OCI-M1 (cell line): ENCODE results near the gene NLK.
A peak's percentile ranks its signal among the peaks of the same experiment; 100 is the strongest.
"Not testable (repeated sequence)": the region's sequence is repeated elsewhere in the genome, so short reads cannot be mapped to it uniquely, and the experiment has no call there.

Experiments used
- DNase-seq: peaks from one replicate; lab custom pipeline; 2025; lab: John Stamatoyannopoulos, UW

Gene NLK

DNA sequence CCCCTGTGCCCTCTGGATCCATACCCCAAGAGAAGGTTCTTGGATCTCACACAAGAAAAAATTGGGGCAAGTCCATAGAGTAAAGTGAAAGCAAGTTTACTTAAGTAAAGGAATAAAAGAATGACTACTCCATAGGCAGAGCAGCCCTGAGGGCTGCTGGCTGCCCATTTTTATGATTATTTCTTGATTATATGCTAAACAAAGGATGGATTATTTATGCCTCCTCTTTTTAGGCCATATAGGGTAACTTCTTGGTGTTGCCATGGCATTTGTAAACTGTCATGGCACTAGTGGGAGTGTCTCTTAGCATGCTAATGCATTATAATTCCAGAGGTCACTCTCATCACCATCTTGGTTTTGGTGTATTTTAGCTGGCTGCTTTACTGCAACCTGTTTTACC lies 70.8 kb downstream of the NLK start:
- no peak for DNase-seq

DNA sequence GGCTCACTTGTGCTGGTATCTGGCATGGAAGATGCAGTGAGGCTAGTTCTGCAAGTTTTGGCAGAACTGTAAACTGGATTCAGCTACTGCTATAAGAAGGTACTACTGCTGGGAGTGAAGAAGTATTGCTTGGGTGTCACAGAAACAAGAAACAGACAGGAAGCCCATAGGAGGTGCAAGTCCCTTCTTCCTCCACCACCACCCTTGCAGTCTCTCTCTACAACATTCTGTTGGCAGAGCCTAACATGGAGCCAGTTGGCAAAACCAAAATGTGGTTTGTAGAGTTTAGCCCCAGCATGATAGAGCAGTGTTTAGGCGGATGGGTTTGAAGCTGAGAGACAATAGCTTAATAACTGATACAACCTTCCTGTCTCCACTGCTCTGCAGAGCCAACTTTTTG lies 72.6 kb downstream of the NLK start:
- DNase-seq: no peak

DNA sequence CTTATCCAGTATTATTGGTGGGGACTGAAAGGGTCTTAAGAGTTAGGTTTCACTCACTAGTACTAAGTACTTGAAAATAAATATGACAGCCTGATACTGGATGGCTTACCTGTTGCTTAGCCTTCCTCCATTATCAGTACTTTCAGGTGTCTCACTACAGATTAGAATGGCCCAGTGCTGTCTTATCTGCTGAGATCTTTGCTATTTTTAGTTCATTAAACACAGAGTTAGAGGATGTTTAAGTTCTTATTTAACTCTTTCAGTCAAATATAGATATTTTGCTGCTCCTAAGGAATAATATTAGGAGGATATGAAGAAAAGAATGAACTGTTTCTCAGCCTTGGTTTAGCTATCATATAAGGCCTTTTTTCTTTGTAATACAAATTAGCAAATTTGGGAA lies 74.8 kb downstream of the NLK start:
- DNase-seq: no peak

DNA sequence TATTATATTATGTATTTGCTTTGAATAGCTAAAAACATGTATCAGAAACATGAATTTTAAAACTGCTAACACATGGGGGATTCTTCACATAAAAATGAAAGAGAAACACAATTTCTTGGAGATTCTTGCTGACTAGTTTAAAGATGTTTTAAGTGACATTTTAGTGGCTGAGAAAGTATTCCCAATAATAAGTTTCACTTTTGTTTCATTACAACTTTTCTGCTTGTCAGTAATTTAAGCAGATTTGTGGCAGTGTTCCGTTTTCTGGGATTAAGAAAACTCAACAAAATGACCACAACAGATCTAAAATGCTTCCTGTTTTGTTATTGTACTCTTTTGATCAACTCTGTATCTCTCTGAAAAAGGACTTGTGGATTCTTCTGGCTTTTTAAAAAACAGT lies 75.9 kb downstream of the NLK start:
- peak; percentile 90 for DNase-seq

DNA sequence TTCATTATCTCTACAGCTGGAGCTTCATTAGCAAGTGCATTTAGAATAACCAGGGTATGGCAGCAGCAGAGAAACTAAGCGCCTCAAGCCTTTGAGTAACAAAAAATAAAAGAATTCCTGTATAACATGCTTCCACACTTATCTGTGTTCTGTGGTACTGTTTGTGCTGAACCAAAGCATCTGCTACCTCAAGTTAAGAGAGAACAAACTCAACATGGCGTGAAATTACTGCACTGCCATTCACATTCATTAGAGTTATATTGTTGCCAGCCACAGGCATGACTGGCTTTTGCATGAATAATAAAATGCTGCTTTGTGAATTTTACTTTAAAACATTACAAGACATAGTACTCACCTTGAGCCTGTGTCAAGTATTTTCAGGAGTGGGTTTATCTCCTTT lies 76.6 kb downstream of the NLK start:
- no peak for DNase-seq

DNA sequence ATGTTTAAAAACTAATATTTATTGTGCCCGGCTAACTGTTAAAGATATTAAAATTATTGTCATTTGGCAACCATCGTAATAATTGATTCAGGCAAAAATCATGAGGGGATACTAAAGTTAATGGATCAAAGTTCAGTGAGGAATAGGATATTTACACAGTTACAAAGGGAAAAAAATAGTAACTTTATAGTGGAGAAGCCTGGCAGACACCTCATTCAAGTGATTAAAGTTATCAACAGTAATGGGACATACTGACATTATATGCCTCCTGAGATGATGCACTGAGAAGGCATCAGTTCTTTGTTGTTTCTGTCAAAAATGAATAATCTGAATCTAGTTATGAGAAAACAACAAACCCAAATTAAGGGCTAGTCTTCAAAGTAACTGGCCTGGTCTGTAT lies 77.1 kb downstream of the NLK start:
- no peak for DNase-seq

DNA sequence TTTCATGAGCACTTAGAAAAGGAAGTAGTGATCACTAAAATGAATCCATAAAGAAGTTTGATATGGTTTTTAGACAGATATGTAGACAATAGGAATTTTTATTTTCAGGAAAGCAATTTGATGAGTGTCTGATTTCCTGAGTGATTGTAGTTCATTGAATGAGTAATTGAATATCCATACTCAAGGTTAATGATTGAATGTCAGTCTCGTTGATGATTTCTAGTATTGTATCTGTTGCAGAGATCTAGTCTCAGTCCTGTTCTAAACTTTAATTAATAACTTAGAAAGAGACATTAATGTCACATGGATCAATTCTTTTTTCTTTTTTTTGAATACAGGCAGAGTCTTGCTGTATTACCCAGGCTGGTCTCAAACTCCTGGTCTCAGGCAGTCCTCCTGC lies 78.3 kb downstream of the NLK start:
- DNase-seq: no peak

DNA sequence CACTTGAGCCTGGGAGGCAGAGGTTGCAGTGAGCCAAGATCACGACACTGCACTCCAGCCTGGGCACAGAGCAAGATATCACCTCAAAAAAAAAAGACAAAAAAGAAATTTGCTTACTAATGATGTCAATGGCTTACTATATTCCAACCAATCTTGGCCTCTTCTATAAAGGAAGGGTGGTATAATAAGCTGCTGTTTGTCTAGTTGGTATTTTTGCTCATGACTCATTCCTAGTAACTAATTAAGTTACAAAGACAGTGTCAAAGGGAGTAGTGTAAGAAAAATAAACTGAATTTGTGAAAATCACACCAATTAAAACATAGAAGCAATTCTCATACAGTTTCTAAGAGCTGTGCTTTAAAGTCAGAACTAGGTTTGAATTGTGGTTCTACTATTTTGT lies 82.5 kb downstream of the NLK start:
- DNase-seq: no peak

DNA sequence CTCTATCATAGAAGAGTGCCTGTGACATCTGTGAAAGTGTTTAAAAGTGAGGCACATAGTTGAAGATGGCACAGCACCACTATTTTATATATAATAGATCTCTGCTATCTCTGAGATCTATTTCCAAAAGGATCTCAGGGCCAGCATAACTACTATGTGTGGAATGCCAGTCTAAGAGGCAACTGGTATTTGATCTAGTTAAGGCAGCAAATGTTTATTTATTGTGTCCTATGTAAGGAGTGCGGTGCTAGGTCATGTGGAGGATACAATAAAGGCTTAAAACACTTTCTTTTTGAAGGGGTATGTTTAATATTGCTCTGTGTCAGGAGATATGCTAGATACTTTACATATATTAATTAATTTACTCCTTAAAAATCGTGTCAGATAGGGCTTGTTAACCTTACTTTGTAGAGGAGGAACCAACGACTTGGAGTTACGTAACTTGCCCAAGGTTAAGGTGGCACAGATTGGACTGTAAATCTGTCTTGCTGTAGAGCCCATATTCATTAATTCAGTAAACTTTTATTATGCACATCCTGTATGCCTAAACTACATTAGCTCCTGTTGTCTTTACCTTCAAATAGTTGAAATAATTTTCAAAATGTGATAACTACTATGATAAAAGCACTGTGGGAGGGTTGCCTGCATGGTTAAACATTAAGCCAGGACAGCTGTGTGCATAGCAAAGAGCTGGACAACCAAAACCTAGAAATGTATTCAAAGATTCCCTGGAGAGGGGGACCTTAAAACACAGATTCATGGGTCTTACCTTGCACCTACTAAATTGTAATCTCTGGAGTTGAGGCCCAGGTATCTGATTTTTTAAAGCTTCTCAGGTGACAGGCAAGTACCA lies 83.3 kb downstream of the NLK start:
- no peak for DNase-seq

DNA sequence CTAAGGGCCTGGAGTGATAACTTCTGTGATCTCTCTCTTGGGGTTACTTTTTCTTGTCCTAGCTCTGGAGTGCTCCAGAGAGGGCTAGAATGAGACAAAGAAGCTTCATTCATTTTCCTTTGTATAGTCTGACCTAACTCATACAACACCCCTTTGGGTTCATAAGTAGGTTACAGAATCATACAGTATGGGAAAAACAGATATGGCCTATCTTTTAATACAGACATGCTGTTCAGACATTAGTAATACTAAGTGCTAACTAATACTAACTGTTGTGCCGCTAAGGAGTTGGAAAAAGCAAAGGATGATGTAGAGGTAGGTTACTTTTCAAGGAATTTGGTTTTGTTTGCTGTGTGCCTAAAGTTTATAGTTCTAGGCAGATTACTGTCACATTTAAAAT lies 84.7 kb downstream of the NLK start:
- no peak for DNase-seq

DNA sequence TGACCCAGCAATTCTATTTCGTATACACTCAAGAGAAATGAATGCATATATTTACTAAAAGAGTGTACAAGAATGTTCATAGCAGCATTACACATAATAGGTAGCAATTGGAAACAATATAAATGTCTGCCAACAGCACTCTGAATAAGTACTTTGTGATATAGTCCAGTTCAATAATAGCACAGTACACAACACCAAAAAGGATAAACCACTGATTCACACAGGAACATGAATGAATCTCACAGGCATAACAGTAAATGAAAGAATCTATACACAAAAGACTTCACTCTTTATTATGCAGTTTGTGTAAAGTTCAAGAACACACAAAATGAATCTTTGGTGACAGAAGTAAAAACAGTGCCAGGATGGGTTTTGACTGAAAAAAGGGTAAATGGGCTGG lies 86.3 kb downstream of the NLK start:
- no peak for DNase-seq

DNA sequence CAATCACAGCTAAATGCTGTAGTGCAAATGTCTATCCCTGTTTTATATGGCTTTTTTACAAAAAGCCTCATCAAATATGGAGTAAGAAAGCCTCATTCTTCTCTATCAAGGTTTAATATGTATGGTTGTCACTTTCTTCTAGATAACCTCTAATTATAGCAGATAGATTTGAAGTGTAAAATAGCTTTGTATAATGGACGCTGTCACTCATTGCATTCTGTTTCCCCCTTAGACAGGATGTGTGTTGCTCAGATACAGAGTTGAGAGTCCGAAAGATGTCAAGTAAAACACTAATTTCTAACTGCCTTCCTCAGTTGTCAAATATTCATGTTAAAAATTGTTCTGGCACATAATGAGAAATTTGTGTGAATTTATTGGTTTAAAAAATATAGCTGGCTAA lies 88.0 kb downstream of the NLK start:
- no peak for DNase-seq

DNA sequence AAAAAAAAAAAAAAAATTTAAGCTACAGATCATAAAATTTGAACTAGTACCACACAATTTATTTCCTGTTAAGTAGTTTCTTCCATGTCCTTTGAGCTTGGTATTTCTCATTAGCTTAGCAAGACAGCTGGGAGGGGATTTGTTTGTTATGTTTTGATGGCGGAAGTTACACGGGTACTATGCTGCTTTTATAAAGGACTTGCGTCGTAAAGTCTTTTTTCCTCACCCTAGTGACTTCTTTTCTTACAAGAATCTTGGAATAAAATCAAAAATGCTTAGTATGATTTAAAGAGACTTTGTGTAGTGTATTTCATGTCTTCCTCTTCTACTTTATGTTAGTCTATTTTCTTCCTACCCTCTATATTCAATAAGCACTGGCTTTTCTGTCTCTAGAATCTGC lies 89.1 kb downstream of the NLK start:
- DNase-seq: no peak

DNA sequence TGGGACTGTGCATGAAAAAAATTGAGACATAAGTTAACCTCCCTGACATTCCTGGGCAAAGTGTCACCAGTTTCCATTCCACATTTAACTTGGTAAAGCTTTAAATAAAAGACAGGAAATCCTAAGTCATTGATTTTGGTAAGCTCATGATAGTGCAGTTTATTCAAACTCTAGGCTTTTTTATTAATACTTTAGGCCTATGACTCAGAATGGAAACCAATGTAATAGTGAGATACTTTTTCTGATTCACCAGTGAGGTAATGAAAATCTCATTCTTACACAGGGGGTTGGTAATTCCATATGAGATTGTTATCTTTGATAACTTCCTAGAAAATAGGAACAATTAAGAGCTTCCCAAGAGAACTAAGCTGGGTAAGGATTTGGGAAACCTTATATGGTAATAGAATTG lies 91.1 kb downstream of the NLK start:
- no peak for DNase-seq

DNA sequence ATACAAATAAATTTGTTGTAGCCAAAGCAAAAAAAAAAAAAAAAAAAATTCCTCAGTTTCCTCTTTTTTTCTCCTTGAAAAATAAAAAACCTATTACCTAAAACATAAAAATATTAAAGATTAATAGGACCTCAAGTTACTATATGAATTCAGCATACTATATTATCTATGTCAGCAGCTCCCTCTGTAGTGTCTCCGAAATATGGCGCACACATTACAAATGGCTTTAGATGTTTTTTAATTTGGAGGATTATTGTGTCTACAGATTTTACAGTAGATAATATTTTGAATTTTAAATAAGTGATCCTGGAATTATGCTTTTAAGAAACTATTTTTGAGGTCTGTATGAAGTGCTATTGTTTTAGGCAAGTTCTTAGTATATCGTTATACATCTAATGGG lies 94.4 kb downstream of the NLK start:
- DNase-seq: no peak

DNA sequence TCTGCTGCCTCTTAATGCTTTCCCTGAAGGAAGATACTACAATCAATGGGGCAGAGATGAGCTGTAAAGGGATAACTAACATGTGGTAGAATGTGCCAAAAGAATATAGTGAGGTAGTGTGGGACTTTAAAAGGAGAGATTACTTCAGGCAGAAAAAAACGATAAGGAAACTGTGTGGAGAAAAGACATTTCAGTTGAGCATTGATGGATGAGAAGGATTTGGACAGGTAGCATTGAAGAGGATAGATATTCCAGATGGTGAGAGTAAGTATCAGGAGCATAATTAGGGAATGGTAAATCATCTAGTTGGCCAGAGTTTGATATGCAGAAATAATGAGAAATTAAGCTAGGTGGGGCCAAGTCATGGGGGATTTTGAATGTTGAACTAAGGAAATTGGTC lies 97.3 kb downstream of the NLK start:
- DNase-seq: no peak

DNA sequence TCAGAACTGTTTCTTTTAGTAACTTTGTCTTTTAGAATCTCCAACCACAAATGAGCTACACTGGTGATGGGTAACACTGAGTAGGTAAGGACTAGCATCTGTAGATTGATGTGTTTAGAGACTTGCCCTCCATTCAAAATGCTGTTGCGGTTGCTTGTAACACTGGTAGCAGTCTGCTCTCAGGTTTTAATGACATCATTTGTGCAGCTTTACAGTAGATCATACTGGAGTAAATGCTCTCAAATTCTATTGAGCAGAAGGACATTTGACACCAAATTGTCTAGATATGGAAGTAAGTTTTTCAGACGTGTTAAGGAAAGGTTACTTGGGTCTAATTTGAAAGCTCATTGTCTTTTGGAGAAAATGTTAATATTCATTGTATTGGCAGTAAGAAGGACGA lies 98.8 kb downstream of the NLK start:
- no peak for DNase-seq

DNA sequence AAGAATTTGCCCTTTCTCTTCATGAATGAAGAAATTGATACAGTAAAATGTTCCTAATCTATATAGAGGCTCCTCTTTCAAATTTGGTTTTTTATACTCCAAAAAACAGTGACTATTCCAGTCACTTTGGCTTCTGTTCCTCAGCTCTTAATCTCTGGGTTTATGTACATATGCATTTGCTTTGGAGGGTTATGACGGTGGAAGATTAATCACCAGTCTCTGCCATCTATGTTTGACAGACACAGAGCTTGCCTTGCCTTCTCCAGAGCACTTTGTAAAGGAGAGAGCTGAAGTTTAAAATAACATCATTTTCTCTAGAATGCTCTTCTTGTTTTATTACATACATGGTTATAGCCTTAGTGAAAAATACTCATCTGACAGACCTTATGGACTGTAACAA lies 99.3 kb downstream of the NLK start:
- no peak for DNase-seq

DNA sequence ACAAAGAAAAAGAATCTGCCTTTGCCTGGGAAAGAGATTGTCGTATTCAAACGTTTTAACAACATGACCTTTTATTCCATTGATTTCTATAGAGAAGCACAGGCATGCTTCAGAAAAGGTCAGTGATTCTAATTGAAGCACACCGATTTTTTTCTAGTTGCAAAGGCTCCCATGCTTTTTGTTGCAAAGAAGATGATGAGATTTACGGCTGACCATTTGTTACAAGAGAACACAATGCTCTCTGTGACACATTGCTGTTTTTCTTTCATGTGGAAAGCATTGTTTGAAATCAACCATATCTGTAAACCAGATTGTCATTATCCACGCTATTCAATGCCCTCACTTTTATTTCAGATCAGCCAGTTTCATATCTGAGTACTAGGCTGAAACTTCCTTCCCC lies 99.8 kb downstream of the NLK start:
- no peak for DNase-seq

DNA sequence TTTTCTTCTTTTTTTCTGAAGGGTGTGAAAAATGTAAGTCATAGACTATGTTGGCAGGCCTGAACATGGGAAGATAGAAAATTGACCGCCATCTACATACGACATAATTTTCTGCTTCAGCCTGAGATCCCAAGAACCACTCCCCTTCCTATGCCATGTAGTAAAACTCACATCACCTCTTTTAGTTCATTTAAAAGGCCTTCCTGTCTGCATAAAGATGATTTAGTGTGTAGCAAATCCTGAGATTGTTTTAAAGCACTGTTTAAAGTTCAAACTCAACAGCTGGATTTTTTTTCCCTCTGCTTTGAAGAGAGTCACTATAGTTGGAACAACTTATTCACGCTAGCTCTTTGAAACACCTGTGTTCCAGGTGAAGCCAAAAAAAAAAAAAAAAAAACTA lies 101.5 kb downstream of the NLK start:
- DNase-seq: no peak

DNA sequence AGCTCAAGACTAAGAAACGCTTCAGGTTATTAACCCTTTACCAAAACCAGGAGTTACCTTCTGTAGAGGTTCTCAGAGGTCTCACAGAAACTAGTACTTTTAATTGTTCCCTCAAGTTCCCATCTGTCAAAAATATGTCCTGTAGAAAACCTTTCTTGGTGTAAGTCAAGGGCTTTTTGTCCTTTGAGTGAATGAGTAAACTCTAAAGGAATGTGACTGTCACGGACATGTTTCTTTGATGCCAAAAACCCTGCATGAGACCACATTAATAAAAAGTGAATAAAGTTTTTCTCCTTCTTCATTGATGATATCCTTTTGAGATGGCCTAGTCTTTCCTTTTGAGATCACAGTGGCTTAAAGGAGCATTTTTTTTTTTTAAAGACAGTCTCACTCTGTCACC lies 102.9 kb downstream of the NLK start:
- no peak for DNase-seq

DNA sequence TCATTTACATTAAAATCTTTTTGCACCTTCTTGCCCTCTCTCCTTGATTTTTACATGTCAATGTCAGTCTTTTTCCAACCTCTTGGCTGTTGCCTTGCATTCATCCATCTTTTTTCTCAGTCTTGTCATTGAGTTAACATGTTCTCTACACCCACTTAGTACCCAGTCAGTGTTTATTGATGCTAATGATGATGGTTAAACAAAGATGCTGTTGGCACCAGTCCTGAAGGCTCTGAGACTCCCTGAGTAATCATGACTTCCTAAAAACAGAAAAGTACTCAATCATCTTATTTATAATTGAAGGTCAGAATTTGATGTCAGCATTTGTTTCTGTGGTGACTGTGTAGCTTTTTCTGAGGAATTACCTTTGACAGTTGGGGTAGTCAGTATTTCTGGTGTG lies 104.5 kb downstream of the NLK start:
- no peak for DNase-seq

DNA sequence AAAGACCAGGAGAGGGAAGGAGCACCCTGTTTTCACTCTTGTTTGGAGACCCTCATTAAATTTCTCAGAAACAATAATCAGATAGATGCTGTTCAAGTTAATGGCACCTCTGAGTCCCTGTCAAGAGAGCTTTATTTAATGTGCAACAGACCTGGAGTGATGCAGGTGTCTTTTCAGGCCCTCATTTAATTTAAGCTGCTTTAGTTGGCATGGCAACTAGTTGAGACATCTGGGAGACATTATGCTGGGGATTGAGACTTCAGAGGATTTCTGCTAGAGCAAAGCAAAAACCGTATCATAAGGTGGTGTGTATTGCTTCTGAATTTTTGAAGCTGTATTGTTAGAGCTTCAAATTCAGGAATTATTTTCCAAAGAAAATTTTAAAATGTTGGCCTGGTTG lies 108.5 kb downstream of the NLK start:
- DNase-seq: no peak

DNA sequence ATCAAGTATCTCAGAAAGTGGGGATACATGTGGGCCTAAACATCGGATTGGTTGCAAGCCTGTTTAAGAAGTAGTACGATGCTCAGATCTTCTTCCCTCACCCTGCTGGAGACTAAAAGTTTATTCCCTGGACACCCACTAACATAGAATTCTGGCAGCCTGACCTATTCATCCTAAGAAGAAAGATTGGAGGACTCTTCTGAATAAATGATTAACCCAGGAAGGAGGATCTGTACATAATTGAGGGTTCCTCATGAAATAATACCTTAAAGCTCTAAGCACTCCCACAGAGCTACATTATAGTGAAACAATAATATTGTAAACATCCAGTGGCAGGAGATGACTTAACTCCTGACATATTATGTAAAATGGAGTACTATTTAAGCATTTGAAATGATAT lies 111.7 kb downstream of the NLK start:
- DNase-seq: no peak

DNA sequence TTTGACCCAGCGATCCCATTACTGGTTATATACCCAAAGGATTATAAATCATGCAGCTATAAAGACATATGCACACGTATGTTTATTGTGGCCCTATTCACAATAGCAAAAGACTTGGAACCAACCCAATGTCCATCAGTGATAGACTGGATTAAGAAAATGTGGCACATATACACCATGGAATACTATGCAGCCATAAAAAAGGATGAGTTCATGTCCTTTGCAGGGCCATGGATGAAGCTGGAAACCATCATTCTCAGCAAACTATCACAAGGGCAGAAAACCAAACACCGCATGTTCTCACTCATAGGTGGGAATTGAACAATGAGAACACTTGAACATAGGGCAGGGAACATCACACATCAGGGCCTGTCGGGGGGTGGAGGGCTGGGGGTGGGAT lies 112.9 kb downstream of the NLK start:
- DNase-seq: not testable (repeated sequence)
